HG02973 (cell line): Measurements from ENCODE around the gene EFNA5.
A peak's percentile ranks its signal among the peaks of the same experiment; 100 is the strongest.
"Not testable (repeated sequence)": the region's sequence is repeated elsewhere in the genome, so short reads cannot be mapped to it uniquely, and the experiment has no call there.

Experiments used
- ATAC-seq: cut with Tn5 transposase; IDR thresholded peaks from one replicate; pipeline ENCODE4 v1.9.1; 2021; ENCODE audit warnings: moderate library complexity; ENCODE audit not compliant: unreplicated experiment

Gene EFNA5

GRCh38 chr5:107500347-107500746 is 170.4 kb downstream of the EFNA5 start:
- no peak for ATAC-seq

DNA sequence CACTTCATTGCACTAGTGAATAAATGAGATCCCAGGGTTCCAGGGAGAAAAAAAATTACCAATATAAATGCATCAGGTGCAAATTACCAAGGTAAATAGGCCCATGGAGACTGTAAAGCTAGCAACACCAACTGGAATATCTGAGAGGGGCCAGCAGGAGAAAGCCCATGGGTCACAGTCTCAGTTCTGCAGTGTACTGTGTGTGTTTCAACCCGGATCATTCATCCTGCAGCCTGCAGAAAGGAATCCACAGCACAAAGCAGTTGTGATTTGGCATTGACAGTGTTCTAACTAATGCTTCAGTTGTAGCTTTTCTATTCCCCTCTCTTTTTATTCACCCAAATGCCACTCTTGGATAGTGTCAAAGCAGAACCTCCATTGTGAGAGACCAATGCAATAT is 171.0 kb downstream of the EFNA5 start:
- no peak for ATAC-seq

DNA sequence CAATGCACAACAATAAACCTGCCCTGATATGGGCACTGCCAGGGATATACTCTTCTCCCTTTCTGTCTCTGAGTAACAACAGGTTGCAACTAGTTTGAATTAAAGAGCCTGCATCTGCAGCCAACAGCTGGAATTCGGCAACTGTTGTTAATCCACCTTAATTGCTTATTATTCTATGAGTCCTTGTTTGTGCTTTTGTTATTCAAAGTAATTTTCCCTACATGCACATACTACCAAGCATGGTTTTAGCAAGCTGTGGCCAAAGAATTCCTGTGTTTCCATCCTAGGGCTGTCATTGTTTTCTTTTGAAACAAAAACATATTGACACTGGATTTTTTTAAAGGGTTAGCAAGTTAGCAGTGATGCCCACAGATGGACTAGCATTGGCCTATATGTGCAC is 171.5 kb downstream of the EFNA5 start:
- no peak for ATAC-seq

DNA sequence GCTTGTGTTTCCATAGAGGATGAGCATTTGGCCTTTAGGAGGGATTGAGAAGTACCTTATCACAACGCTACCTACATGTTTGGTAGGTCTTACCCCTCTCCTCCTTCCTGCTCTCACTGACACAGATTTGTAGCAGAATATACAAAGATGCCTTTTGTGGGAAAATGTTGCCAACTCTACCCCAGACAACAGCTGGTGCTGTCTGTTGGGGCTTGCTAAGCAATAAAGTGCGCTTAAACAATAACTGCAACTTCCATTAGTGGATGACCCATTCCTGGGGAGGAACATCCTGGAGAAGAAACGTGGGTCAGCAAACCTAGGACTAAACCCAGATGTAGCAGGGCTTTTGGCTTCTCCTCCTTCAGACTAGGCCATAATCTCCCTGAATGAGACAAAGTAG is 174.3 kb downstream of the EFNA5 start:
- no peak for ATAC-seq

DNA sequence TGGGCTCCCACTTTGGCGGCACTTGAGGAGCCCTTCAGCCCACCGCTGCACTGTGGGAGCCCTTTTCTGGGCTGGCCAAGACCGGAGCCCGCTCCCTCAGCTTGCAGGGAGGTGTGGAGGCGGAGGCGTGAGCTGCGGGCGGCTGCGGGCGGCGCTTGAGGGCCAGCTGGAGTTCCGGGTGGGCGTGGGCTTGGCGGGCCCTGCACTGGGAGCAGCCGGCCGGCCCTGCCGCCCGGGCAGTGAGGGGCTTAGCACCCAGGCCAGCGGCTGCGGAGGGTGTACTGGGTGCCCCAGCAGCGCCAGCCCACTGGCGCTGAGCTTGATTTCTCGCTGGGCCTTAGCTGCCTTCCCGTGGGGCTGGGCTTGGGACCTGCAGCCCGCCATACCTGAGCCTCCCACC is 176.6 kb downstream of the EFNA5 start:
- not testable (repeated sequence) for ATAC-seq

GRCh38 chr5:107487056-107487542 is 183.6 kb downstream of the EFNA5 start:
- ATAC-seq: no peak

GRCh38 chr5:107486489-107486888 is 184.2 kb downstream of the EFNA5 start:
- ATAC-seq: peak; percentile 80

DNA sequence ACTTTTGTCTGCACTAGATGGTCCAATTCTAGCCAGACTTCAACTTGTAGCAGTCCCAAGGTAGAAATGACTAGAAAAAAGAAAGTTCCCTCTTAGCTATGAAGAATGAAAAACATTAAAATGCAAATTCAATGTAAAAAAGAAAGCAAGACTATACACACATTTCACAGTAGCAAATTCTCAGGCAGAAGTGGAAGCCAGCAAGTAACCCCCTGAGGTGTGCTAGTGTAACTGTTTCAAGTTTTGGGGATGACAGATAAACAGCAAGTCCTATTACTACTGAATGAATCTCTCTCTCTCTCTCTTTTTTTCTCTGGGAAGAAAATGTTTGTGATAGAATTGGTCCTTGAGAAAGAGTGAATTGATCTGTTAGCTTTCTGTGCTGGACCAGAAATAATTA is 185.6 kb downstream of the EFNA5 start:
- ATAC-seq: peak; percentile 73

GRCh38 chr5:107484281-107484680 is 186.5 kb downstream of the EFNA5 start:
- ATAC-seq: no peak

- ATAC-seq: peak; percentile 29
Measured at GRCh38 chr5:107483231-107484024, 187.3 kb downstream of the EFNA5 start.

- no peak for ATAC-seq
Measured at GRCh38 chr5:107478068-107478641, 192.6 kb downstream of the EFNA5 start.

DNA sequence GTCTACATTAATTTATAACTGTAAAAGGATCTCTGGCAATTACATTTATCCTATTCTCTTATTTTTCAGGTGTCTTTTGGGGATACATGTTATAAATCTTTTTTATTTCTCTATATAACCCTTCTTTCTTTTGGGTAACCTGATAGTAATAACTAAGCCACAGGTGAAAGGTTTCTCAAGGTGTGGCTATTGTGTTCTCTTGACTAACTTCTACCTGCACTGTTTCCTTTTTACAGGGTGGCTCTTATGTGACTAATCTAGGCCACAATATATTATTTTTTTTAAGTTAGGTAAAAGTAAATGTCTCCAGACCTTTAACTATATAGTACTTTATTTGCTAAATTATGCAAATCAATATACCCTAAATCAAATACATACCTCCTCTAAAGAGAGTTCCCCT is 193.2 kb downstream of the EFNA5 start:
- ATAC-seq: no peak

DNA sequence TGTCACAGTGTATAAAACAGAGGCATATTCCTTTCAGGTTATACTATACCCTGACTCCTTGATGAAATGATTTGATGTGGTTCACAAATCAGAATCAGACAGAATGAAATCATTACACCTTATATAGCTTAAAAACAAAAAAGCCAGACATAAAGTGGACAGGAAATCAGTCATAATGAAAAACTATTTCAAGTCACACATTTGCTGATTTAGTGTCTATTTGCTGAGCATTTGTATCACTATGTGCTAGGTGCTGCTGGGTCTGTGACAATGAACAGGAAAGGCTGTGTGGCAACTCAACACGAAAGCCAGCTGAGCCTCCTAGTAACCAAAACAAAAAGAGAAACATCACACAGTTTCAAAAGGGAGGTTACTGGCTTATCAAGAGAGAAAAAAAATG is 194.0 kb downstream of the EFNA5 start:
- ATAC-seq: peak; percentile 95

GRCh38 chr5:107474716-107475489 is 195.8 kb downstream of the EFNA5 start:
- peak; percentile 47 for ATAC-seq

DNA sequence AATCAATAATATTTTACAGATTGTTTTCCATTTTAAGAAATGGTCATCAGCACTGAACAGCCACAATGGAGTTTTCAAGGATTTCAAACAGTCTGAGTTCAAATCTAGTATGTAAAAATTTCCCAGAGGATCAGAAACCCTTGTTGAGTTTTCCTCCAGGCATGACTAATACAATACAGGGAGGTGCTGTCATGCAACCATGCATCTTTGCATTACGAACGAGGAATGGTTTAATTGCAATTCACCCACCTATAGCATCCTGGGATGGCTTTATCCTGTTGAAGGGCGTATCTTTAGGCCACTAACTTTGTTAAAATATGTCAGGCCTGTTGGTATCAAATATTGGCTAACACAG is 196.4 kb downstream of the EFNA5 start:
- no peak for ATAC-seq

GRCh38 chr5:107472620-107473064 is 198.1 kb downstream of the EFNA5 start:
- no peak for ATAC-seq

GRCh38 chr5:107470295-107470582 is 200.5 kb downstream of the EFNA5 start:
- ATAC-seq: no peak

- no peak for ATAC-seq
Measured at GRCh38 chr5:107469485-107470294, 201.0 kb downstream of the EFNA5 start.

- no peak for ATAC-seq
Measured at GRCh38 chr5:107469064-107469463, 201.7 kb downstream of the EFNA5 start.

- no peak for ATAC-seq
Measured at GRCh38 chr5:107468276-107468675, 202.5 kb downstream of the EFNA5 start.
